ENCODE data around the gene C11orf42. TPM values are rescaled to one million over a fixed set of nuclear protein-coding genes. Genes with fewer than 3 reads are reported as not detected.
A peak's percentile ranks its signal among the peaks of the same experiment; 100 is the strongest.

The C11orf42 gene
- total and polyA plus RNA-seq, 2 donors (not counting 1 experiment from before 2014, with no cell fraction given) = not detected

GRCh38 chr11:6229911-6230310 is 24.6 kb downstream of the C11orf42 start:
- Mint-ChIP-seq H3K27ac (no peak overlapping the region), H3K9me3 (ENCODE audit: insufficient read depth) (no peaks in the 10 kb centered on the region), H3K4me1 (peaks cover 45% of the 10 kb centered on the region), H3K27me3 (no peaks in the 10 kb centered on the region), H3K4me3 (no peak overlapping the region)
- no peak for ATAC-seq (ENCODE audit: low read depth)
- Histone ChIP-seq H3K36me3 (replicated peaks in 1 of 2; ENCODE audit: control extremely low read depth in 1 of 2, control insufficient read depth in 1 of 2, extremely low read depth in 1 of 2, insufficient read depth in 2 of 2, low read length in 1 of 2) (peaks cover 1 to 6% of the 10 kb centered on the region in 2 experiments), H4K20me1 (ENCODE audit: control insufficient read depth, insufficient read depth, low read length, poor library complexity, severe bottlenecking) (peaks cover 21% of the 10 kb centered on the region), H3K9me3 (ENCODE audit: control extremely low read depth in 1 of 3, control insufficient read depth in 2 of 3, insufficient read depth in 1 of 3, low read length in 2 of 3) (no peaks in the 10 kb centered on the region), H3K27ac (ENCODE audit: low read length in 2 of 2) (no peak overlapping the region), H3K79me2 (ENCODE audit: control insufficient read depth, insufficient read depth, low read length) (peaks cover 66% of the 10 kb centered on the region), H3K4me1 (ENCODE audit: control insufficient read depth in 2 of 2, insufficient read depth in 2 of 2, low read length in 2 of 2) (peaks cover 9 to 14% of the 10 kb centered on the region in 2 donors), H3K4me3 (ENCODE audit: control extremely low read depth in 1 of 5, extremely low read depth in 1 of 5, insufficient read depth in 1 of 5, low read depth in 2 of 5, low read length in 4 of 5) (no peak overlapping the region), H3K4me2 (replicated peaks; ENCODE audit: low read depth, low read length, poor library complexity, severe bottlenecking) (no peak overlapping the region), H3K27me3 (replicated peaks in 1 of 4; ENCODE audit: control extremely low read depth in 1 of 4, control insufficient read depth in 3 of 4, insufficient read depth in 4 of 4, low read length in 3 of 4) (no peaks in the 10 kb centered on the region), H2AFZ (ENCODE audit: insufficient read depth, low read depth, low read length, poor library complexity, severe bottlenecking) (no peak overlapping the region), H3K9ac (ENCODE audit: low read length) (no peak overlapping the region)
- TF ChIP-seq CTCF (IDR thresholded peaks at IDR 0.05) (no peak), EZH2 (IDR thresholded peaks at IDR 0.05; ENCODE audit: borderline replicate concordance, insufficient read depth, low read depth, low read length, poor library complexity, severe bottlenecking) (no peak)
- intact Hi-C loops (cut with micrococcal nuclease) = loop anchor here (5.0 to 10.0 kb wide), 3 partner anchors 372 to 1757 kb away; partner anchors contain the start of genes EIF3F, ILK, RRP8 and TRIM68
- POLR2A ChIA-PET = no interaction called here
- CTCF ChIA-PET = interaction anchor here (0.5 to 0.7 kb wide), 2 partner anchors 8 to 286 kb away, joined by 3 read pairs; no protein-coding TSS in a partner anchor
- DNase-seq = no peak
- WGBS (ENCODE audit: insufficient coverage) = 25% methylated on average over 1 of the region's 2 CpGs

- TF ChIP-seq CTCF (IDR thresholded peaks at IDR 0.05) (no peak), EZH2 (IDR thresholded peaks at IDR 0.05; ENCODE audit: borderline replicate concordance, insufficient read depth, low read depth, low read length, poor library complexity, severe bottlenecking) (no peak)
- H3K9me3 Mint-ChIP-seq (ENCODE audit: insufficient read depth) = no peaks in the 10 kb centered on the region
- H4K20me1 ChIP-seq (ENCODE audit: control insufficient read depth, insufficient read depth, low read length, poor library complexity, severe bottlenecking) = peaks cover 10% of the 10 kb centered on the region
- DNase-seq (no peak), ATAC-seq (ENCODE audit: low read depth) (no peak)
- ChIA-PET CTCF (interaction anchor here (1.2 kb wide), 1 partner anchor 120 kb away, joined by 3 read pairs; no protein-coding TSS in a partner anchor), POLR2A (no interaction called here)
- intact Hi-C loops (cut with micrococcal nuclease) = loop anchor here (5.0 to 10.0 kb wide), 3 partner anchors 369 to 1754 kb away; partner anchors contain the start of genes EIF3F, ILK, RRP8 and TRIM68
- peaks cover 51% of the 10 kb centered on the region for H3K79me2 ChIP-seq (ENCODE audit: control insufficient read depth, insufficient read depth, low read length)
- no peak overlapping the region for H3K9ac ChIP-seq (ENCODE audit: low read length)
- H3K9me3 ChIP-seq (ENCODE audit: control extremely low read depth in 1 of 3, control insufficient read depth in 2 of 3, insufficient read depth in 1 of 3, low read length in 2 of 3) = no peaks in the 10 kb centered on the region
- H3K4me3 Mint-ChIP-seq = peak overlapping the region; percentile 23
- no peak overlapping the region for H3K27ac Mint-ChIP-seq
- H3K4me1 ChIP-seq (ENCODE audit: control insufficient read depth in 2 of 2, insufficient read depth in 2 of 2, low read length in 2 of 2) = peaks cover 7 to 13% of the 10 kb centered on the region in 2 donors
- H3K27me3 ChIP-seq (replicated peaks in 1 of 4; ENCODE audit: control extremely low read depth in 1 of 4, control insufficient read depth in 3 of 4, insufficient read depth in 4 of 4, low read length in 3 of 4) = no peaks in the 10 kb centered on the region
- H3K27ac ChIP-seq (ENCODE audit: low read length in 2 of 2) = no peak overlapping the region
- H3K4me1 Mint-ChIP-seq = peaks cover 35% of the 10 kb centered on the region
- no peak overlapping the region for H3K4me3 ChIP-seq (ENCODE audit: control extremely low read depth in 1 of 5, extremely low read depth in 1 of 5, insufficient read depth in 1 of 5, low read depth in 2 of 5, low read length in 4 of 5)
- H3K4me2 ChIP-seq (replicated peaks; ENCODE audit: low read depth, low read length, poor library complexity, severe bottlenecking) = no peak overlapping the region
- H3K36me3 ChIP-seq (replicated peaks in 1 of 2; ENCODE audit: control extremely low read depth in 1 of 2, control insufficient read depth in 1 of 2, extremely low read depth in 1 of 2, insufficient read depth in 2 of 2, low read length in 1 of 2) = peaks cover 0 to 6% of the 10 kb centered on the region in 2 experiments
- no peak overlapping the region for H2AFZ ChIP-seq (ENCODE audit: insufficient read depth, low read depth, low read length, poor library complexity, severe bottlenecking)
- H3K27me3 Mint-ChIP-seq = no peaks in the 10 kb centered on the region
Observed at GRCh38 chr11:6232899-6233298, 27.5 kb downstream of the C11orf42 start.

All from B cell (primary cell).